Measurements from ENCODE around the gene TNP1. TPM values are rescaled to one million over a fixed set of nuclear protein-coding genes. Genes with fewer than 3 reads are reported as not detected.

Gene TNP1
- total and polyA plus RNA-seq, 2 experiments from 2014 or later: not detected

DNA sequence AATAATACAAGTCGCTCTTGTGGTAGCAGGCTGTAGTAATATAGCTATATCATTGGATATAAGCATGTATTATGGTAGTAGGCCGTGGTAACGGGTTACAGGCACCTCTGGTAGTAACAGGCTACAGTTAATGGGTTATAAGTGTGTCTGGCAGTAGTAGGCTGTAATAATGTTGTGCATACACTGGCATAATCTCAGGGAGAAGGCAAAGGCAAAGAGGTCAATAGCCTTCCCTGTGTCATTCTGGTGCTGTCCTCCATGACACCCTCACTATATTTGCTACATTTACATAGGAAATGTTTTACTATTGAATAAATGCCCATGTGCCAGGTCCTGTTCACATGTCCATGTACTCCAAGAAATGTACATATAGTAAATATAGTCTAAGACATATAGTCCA is 12.8 kb upstream of the TNP1 start:
- no peaks in the 10 kb centered on the region for H3K4me1 Mint-ChIP-seq
- Histone ChIP-seq H3K4me3 (no peak overlapping the region), H3K27me3 (ENCODE audit: insufficient read depth) (no peaks in the 10 kb centered on the region), H3K4me2 (no peak overlapping the region), H3K27ac (ENCODE audit: low read depth) (no peak overlapping the region), H3F3A (replicated peaks; ENCODE audit: low read depth) (no peaks in the 10 kb centered on the region), H3K36me3 (ENCODE audit: insufficient read depth) (no peaks in the 10 kb centered on the region), H3K9me2 (ENCODE audit: insufficient read depth) (peaks cover 11% of the 10 kb centered on the region), H3K79me2 (replicated peaks; ENCODE audit: insufficient read depth) (no peaks in the 10 kb centered on the region), H3K4me1 (ENCODE audit: insufficient read depth) (no peaks in the 10 kb centered on the region), H4K20me1 (replicated peaks; ENCODE audit: insufficient read depth) (no peaks in the 10 kb centered on the region), H2AFZ (no peak overlapping the region)
- H3K27me3 Mint-ChIP-seq (ENCODE audit: insufficient read depth, low read depth, poor library complexity): no peaks in the 10 kb centered on the region
- H3K27ac Mint-ChIP-seq: no peak overlapping the region
- no peaks in the 10 kb centered on the region; the same call in 2 of the 3 replicates for H3K36me3 Mint-ChIP-seq (ENCODE audit: low read depth)
- ATAC-seq (no peak), DNase-seq (ENCODE audit: low spot score) (no peak)
- no peaks in the 10 kb centered on the region for H3K9me3 Mint-ChIP-seq
- no peak overlapping the region for H3K4me3 Mint-ChIP-seq
- no peak for TF ChIP-seq CREB1 (CRISPR knock-in tag; IDR thresholded peaks at IDR 0.05; ENCODE audit: low read depth)
- TF ChIP-seq, protein P1, sequence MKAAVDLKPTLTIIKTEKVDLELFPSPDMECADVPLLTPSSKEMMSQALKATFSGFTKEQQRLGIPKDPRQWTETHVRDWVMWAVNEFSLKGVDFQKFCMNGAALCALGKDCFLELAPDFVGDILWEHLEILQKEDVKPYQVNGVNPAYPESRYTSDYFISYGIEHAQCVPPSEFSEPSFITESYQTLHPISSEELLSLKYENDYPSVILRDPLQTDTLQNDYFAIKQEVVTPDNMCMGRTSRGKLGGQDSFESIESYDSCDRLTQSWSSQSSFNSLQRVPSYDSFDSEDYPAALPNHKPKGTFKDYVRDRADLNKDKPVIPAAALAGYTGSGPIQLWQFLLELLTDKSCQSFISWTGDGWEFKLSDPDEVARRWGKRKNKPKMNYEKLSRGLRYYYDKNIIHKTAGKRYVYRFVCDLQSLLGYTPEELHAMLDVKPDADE (IDR thresholded peaks at IDR 0.05): no peak

DNA sequence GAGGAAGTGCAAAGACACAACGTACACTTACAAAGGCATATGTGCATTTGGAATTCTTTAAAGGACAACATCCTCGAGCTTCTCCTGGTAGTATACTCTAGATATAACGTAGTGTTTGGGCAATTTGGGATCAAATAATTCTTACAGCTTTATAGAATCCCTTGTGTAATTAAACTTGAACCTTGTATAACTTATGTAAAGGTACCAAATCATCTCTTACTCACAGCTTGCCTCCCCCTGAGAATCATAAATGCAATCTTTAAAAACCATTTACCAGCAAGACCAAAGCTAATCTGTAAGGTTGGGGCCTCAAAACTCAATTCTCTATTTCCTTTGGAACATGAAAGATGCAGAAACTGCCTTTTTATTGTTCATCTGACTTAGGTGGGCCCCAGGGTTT is 12.2 kb upstream of the TNP1 start:
- no peaks in the 10 kb centered on the region for H4K20me1 ChIP-seq (replicated peaks; ENCODE audit: insufficient read depth)
- DNase-seq (ENCODE audit: low spot score) (no peak), ATAC-seq (no peak)
- Mint-ChIP-seq H3K4me1 (no peaks in the 10 kb centered on the region), H3K9me3 (peaks cover 5% of the 10 kb centered on the region; the same call in 1 of the 3 replicates), H3K27ac (no peak overlapping the region), H3K4me3 (no peak overlapping the region), H3K36me3 (ENCODE audit: low read depth) (peaks cover 3% of the 10 kb centered on the region; the same call in 2 of the 3 replicates), H3K27me3 (ENCODE audit: insufficient read depth, low read depth, poor library complexity) (peaks cover 1% of the 10 kb centered on the region)
- no peak overlapping the region for H3K27ac ChIP-seq (ENCODE audit: low read depth)
- no peaks in the 10 kb centered on the region for H3K4me1 ChIP-seq (ENCODE audit: insufficient read depth)
- no peaks in the 10 kb centered on the region for H3F3A ChIP-seq (replicated peaks; ENCODE audit: low read depth)
- H3K4me2 ChIP-seq: no peak overlapping the region
- H3K27me3 ChIP-seq (ENCODE audit: insufficient read depth): no peaks in the 10 kb centered on the region
- no peaks in the 10 kb centered on the region for H3K79me2 ChIP-seq (replicated peaks; ENCODE audit: insufficient read depth)
- H3K4me3 ChIP-seq: no peak overlapping the region
- H3K9me2 ChIP-seq (ENCODE audit: insufficient read depth): peaks cover 11% of the 10 kb centered on the region; the same call in 1 of the 2 replicates
- H3K36me3 ChIP-seq (ENCODE audit: insufficient read depth): no peaks in the 10 kb centered on the region
- H2AFZ ChIP-seq: no peak overlapping the region
- TF ChIP-seq JUNB (IDR thresholded peaks at IDR 0.05; ENCODE audit: unreplicated experiment) (no peak), ZNF331 (CRISPR knock-in tag; IDR thresholded peaks at IDR 0.05; ENCODE audit: low read depth) (no peak), EZH2 (IDR thresholded peaks at IDR 0.05; ENCODE audit: low read depth, unreplicated experiment) (no peak), EZH2phosphoT487 (IDR thresholded peaks at IDR 0.05; ENCODE audit: unreplicated experiment) (no peak), POLR2AphosphoS5 (IDR thresholded peaks at IDR 0.05; ENCODE audit: low read depth) (no peak), STAT1 (IDR thresholded peaks at IDR 0.05; ENCODE audit: unreplicated experiment) (no peak), NANOG (IDR thresholded peaks at IDR 0.05; ENCODE audit: borderline replicate concordance) (no peak)
- TF ChIP-seq, protein P1 (IDR thresholded peaks at IDR 0.05): no peak
- TF ChIP-seq, protein P2, sequence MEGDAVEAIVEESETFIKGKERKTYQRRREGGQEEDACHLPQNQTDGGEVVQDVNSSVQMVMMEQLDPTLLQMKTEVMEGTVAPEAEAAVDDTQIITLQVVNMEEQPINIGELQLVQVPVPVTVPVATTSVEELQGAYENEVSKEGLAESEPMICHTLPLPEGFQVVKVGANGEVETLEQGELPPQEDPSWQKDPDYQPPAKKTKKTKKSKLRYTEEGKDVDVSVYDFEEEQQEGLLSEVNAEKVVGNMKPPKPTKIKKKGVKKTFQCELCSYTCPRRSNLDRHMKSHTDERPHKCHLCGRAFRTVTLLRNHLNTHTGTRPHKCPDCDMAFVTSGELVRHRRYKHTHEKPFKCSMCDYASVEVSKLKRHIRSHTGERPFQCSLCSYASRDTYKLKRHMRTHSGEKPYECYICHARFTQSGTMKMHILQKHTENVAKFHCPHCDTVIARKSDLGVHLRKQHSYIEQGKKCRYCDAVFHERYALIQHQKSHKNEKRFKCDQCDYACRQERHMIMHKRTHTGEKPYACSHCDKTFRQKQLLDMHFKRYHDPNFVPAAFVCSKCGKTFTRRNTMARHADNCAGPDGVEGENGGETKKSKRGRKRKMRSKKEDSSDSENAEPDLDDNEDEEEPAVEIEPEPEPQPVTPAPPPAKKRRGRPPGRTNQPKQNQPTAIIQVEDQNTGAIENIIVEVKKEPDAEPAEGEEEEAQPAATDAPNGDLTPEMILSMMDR (conservative IDR thresholded peaks at IDR 0.05; ENCODE audit: low read depth in 2 of 2): no peak
- TF ChIP-seq, protein P3, sequence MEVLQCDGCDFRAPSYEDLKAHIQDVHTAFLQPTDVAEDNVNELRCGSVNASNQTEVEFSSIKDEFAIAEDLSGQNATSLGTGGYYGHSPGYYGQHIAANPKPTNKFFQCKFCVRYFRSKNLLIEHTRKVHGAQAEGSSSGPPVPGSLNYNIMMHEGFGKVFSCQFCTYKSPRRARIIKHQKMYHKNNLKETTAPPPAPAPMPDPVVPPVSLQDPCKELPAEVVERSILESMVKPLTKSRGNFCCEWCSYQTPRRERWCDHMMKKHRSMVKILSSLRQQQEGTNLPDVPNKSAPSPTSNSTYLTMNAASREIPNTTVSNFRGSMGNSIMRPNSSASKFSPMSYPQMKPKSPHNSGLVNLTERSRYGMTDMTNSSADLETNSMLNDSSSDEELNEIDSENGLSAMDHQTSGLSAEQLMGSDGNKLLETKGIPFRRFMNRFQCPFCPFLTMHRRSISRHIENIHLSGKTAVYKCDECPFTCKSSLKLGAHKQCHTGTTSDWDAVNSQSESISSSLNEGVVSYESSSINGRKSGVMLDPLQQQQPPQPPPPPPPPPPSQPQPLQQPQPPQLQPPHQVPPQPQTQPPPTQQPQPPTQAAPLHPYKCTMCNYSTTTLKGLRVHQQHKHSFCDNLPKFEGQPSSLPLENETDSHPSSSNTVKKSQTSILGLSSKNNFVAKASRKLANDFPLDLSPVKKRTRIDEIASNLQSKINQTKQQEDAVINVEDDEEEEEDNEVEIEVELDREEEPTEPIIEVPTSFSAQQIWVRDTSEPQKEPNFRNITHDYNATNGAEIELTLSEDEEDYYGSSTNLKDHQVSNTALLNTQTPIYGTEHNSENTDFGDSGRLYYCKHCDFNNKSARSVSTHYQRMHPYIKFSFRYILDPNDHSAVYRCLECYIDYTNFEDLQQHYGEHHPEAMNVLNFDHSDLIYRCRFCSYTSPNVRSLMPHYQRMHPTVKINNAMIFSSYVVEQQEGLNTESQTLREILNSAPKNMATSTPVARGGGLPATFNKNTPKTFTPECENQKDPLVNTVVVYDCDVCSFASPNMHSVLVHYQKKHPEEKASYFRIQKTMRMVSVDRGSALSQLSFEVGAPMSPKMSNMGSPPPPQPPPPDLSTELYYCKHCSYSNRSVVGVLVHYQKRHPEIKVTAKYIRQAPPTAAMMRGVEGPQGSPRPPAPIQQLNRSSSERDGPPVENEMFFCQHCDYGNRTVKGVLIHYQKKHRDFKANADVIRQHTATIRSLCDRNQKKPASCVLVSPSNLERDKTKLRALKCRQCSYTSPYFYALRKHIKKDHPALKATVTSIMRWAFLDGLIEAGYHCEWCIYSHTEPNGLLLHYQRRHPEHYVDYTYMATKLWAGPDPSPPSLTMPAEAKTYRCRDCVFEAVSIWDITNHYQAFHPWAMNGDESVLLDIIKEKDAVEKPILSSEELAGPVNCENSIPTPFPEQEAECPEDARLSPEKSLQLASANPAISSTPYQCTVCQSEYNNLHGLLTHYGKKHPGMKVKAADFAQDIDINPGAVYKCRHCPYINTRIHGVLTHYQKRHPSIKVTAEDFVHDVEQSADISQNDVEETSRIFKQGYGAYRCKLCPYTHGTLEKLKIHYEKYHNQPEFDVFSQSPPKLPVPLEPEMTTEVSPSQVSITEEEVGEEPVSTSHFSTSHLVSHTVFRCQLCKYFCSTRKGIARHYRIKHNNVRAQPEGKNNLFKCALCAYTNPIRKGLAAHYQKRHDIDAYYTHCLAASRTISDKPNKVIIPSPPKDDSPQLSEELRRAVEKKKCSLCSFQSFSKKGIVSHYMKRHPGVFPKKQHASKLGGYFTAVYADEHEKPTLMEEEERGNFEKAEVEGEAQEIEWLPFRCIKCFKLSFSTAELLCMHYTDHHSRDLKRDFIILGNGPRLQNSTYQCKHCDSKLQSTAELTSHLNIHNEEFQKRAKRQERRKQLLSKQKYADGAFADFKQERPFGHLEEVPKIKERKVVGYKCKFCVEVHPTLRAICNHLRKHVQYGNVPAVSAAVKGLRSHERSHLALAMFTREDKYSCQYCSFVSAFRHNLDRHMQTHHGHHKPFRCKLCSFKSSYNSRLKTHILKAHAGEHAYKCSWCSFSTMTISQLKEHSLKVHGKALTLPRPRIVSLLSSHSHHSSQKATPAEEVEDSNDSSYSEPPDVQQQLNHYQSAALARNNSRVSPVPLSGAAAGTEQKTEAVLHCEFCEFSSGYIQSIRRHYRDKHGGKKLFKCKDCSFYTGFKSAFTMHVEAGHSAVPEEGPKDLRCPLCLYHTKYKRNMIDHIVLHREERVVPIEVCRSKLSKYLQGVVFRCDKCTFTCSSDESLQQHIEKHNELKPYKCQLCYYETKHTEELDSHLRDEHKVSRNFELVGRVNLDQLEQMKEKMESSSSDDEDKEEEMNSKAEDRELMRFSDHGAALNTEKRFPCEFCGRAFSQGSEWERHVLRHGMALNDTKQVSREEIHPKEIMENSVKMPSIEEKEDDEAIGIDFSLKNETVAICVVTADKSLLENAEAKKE (CRISPR knock-in tag; IDR thresholded peaks at IDR 0.05): no peak
